ENCODE data around the gene CRYBA1.

CRYBA1 gene

DNA sequence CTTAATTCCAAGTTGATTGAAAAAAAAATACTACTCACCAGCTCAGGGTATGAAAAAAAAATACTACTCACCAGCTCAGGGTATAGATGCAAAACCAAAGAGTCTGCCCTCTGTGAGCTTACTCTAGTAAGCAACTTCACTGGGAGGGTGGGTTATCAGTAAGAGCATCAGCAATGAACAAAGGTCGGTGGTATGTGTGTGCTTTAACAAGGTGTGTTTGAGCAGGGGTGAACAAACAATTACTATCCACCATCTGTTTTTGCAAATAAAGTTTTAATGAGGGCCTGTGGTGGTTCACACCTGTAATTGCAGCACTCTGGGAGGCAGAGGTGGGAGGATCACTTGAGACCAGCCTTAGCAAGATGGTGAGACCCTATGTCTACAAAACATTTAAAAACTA, 27.3 kb downstream of the CRYBA1 start:
- no peak for TF ChIP-seq CTCF (IDR thresholded peaks at IDR 0.05; ENCODE audit: low read depth, low read length)
- in situ Hi-C loops (cut with HindIII; ENCODE audit: low sequenced_read_pairs) = no loop called here
- H3K4me3 ChIP-seq (ENCODE audit: low read depth, low read length) = no peak overlapping the region
- no peak for DNase-seq (ENCODE audit: low read depth, low spot score)

GRCh38 chr17:29278692-29279091, 32.0 kb downstream of the CRYBA1 start:
- TF ChIP-seq CTCF (IDR thresholded peaks at IDR 0.05; ENCODE audit: low read depth, low read length) = no peak
- in situ Hi-C loops (cut with HindIII; ENCODE audit: low sequenced_read_pairs) = no loop called here
- DNase-seq (ENCODE audit: low read depth, low spot score) = no peak
- H3K4me3 ChIP-seq (ENCODE audit: low read depth, low read length) = no peak overlapping the region

DNA sequence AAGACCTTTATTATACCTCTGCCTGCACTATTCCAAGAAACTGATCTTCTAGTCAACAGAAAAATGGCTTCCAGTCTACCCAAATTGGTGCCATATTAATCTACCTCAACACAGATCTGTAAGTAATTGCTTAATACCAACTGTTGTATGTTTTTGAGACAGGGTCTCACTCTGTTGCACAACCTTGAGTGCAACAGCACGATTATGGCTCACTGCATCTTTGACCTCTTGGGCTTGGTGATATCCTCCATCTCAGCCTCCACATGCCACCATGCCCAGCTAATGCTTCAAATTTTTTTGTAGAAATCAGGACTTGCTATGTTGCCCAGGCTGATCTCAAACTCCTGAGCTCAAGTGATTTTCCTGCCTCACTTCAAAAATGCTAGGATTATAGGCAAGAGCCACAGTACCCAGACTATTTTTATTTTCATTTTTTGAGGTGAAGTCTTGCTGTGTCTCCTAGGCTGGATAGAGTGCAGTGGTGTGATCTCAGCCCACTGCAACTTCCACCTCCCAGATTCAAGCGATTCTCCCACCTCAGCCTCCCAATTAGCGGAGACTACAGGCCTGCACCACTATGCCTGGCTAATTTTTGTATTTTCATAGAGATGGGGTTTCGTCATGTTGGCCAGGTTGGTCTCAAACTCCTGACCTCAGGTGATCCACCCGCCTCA, 32.9 kb downstream of the CRYBA1 start:
- no peak for TF ChIP-seq CTCF (IDR thresholded peaks at IDR 0.05; ENCODE audit: low read depth, low read length)
- in situ Hi-C loops (cut with HindIII; ENCODE audit: low sequenced_read_pairs) = no loop called here
- no peak for DNase-seq (ENCODE audit: low read depth, low spot score)
- H3K4me3 ChIP-seq (ENCODE audit: low read depth, low read length) = no peak overlapping the region

- peak; percentile 7 for TF ChIP-seq CTCF (IDR thresholded peaks at IDR 0.05; ENCODE audit: low read depth, low read length)
- H3K4me3 ChIP-seq (ENCODE audit: low read depth, low read length) = no peak overlapping the region
- no peak for DNase-seq (ENCODE audit: low read depth, low spot score)
- in situ Hi-C loops (cut with HindIII; ENCODE audit: low sequenced_read_pairs) = no loop called here
Measured at GRCh38 chr17:29283496-29283895, 36.8 kb downstream of the CRYBA1 start.

- no peak overlapping the region for H3K4me3 ChIP-seq (ENCODE audit: low read depth, low read length)
- TF ChIP-seq CTCF (IDR thresholded peaks at IDR 0.05; ENCODE audit: low read depth, low read length) = no peak
- DNase-seq (ENCODE audit: low read depth, low spot score) = no peak
- in situ Hi-C loops (cut with HindIII; ENCODE audit: low sequenced_read_pairs) = no loop called here
Measured at GRCh38 chr17:29283961-29284360, 37.3 kb downstream of the CRYBA1 start.

DNA sequence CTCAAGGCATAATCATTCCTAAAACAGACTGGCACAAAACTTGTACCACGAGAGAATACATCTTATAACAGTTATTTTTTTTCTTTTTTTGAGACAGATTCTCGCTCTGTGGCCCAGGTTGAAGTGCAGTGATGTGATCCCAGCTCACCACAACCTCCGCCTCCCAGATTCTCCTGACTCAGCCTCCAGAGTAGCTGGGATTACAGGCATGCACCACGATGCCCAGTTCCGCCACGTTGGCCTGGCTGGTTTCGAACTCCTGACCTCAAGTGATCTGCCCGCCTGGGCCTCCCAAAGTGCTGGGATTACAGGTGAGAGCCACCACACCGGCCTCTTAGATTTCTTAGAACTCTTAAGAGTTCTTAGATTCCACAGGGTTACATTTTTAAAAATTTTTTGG, 43.2 kb downstream of the CRYBA1 start:
- DNase-seq (ENCODE audit: low read depth, low spot score) = no peak
- no peak for TF ChIP-seq CTCF (IDR thresholded peaks at IDR 0.05; ENCODE audit: low read depth, low read length)
- in situ Hi-C loops (cut with HindIII; ENCODE audit: low sequenced_read_pairs) = no loop called here
- no peak overlapping the region for H3K4me3 ChIP-seq (ENCODE audit: low read depth, low read length)

Measured in astrocyte of the spinal cord (primary cell).